NCI-H748 (cell line): ENCODE data around the gene L3HYPDH.

Experiments
- DNase-seq: peaks from one replicate; lab custom pipeline; 2025; ENCODE audit not compliant: unreplicated experiment; lab: John Stamatoyannopoulos, UW

The L3HYPDH gene

DNA sequence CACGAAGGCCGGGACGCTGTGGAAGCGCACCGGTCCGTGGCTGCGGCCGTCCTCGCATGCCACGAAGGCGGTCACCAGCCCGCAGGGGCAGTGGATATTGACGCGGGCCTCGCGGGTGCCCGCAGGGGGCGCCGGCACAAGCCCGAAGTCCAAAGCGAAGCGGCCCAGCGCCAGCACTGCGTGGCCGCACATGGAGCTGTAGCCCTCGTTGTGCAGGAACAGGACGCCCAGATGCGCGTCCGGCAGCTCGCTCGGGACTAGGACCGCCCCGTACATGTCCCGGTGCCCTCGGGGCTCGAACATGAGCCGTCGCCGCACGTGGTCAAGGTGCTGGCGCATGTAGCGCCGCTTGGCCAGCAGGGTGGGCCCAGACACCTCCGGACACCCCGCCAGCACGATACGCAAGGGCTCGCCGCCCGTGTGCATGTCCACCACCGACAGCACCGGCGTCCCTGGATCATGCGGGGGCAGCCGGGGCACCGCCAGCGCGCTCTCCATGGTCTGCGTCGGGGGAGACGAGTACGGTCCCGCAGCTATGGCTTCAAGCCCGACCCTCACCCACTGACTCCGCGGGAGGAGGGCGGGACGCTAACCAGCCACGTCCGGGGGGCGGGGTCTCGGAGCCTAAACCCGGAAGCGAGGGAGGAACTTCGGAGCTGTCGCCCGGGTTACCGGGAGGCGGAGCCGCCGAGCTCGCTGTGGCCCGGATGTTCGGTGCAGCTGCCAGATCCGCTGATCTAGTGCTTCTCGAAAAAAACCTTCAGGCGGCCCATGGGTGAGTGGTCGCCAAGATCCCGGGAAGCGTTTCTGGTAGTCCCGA, at the start of gene L3HYPDH, which contains the start of gene JKAMP:
Gene L3HYPDH (minus strand): TSS at position 590 of the 820 bp plus-strand sequence. CDS start 92 bp downstream, at position 498.
Gene JKAMP (plus strand): TSS at position 699 of the 820 bp plus-strand sequence. CDS start 73 bp downstream, at position 772.
- DNase-seq: peak; percentile 98

DNA sequence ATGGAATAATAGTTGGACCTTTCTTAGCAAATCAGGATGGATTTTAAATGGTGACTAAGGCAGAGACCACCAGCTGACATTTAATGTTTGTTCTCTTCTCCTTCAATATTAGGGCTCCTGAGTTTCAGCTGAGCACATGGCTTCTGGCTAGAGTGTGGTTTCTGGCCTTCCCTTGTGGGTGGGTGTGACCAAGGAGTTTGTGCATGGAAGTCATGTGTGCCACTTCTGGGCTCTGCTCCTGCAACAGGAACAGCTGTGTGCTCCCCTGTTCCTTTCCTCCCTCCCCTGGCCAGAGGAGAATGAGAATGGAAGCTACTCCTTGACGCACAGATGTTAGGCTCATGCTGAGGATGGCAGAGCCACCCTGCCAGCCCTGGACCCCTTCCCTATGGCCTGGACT, 48.2 kb upstream of the L3HYPDH start:
- DNase-seq: no peak

- no peak for DNase-seq
Measured at GRCh38 chr14:59530349-59530748, 46.1 kb upstream of the L3HYPDH start.

DNA sequence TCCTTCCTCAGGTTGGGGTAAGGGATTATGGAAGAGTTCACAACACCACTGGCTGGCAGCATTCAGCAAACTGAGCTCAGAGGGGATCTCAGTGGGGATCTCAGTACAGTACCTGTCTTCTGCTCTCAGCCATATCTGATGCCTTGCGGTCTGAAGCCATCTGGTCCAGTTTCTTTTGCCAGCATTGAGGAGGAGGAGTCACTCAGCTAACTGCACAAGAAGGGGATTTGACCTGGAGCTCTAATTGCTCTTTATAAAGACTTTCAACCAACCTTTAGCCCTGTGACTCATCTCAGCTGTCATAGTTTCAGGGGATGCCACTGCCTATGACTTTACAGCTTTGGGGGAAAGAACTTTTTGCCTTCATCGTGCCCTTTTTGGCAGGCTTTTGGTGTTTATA, 45.0 kb upstream of the L3HYPDH start:
- no peak for DNase-seq

DNA sequence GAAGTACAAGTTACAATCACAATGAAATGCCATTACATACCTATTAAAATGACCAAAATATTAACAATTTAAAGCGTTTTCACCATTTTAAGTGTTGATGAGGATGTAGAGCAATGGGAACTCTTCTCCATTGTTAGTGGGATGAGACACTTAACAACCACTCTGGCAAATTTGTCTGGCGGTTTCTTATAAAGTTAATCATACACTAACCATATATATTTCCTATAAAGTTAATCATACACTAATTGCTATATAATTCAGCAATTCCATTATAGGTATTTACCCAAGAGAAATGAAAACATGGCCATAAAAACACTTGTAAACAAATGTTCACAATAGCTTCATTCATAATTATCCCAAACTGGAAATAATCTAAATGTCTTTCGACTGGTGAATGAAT, 36.0 kb upstream of the L3HYPDH start:
- DNase-seq: no peak

DNA sequence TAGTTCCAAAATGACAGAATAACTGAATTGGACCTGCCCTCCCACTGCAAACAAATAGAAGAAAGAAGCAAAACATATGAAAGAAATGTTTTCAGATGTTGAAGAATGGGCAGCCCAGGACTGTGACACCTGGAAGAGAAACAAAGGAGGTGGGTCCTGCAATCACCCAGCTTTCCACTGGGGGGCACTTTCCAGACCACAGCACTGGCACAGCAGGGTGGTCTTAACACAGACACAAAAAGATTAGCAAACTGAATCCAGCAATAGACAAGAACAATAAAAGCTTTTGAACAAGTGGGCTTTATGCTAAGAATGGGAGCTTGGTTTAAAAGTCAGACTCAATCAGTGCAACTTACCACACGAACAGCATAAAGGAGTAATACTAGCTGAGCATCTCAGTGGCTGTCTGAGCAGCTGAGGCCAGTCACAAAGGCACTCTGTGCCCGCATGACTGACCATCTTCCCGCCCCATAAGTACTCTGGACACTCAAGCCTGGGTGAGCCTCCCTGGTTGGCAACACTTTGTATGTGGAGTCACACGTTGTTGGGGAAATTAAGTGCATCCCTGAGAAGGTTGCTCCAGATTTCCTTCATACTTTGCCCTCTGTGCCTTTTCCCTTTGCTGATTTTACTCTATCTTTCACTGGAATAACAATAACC, 27.8 kb upstream of the L3HYPDH start:
- DNase-seq: peak; percentile 67

DNA sequence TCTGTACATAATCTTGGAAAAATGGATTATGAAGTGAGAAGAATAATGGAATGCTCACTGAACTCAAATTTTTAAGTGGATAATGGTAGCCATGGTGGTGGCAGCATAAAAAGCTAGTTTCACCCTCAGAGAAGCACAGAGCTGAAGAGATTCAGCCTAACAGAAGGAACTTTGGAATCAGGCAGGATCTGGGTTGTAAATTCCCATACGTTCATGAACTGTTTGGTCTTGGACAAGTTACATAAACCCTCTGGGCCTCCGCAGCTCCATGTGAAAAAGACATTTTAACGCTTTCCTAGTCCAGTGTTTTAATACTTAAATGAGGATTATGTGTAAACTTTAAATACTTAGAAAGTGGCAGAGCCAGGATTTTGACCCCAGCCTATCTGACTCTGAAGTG, 26.8 kb upstream of the L3HYPDH start:
- DNase-seq: no peak

DNA sequence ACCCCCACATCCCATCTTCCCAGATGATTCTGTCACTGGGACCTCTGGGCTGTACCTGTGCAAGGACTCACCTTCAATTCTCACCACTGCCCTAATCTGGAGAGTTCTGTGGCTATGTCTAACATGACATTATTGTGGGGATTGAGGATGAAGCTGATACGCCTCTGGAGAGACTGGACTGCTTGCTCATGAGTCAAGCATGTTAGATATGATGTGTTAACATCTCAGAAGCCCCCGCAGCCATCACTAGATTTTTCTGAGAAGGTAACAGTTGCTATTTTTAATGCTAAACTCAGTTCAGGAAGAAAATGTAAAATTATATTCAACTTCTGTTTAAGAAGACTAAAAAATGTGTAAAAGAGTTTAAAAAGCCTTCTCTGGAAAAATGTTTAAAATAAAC, 25.8 kb upstream of the L3HYPDH start:
- DNase-seq: no peak

GRCh38 chr14:59509101-59509500, 24.9 kb upstream of the L3HYPDH start:
- DNase-seq: no peak

DNA sequence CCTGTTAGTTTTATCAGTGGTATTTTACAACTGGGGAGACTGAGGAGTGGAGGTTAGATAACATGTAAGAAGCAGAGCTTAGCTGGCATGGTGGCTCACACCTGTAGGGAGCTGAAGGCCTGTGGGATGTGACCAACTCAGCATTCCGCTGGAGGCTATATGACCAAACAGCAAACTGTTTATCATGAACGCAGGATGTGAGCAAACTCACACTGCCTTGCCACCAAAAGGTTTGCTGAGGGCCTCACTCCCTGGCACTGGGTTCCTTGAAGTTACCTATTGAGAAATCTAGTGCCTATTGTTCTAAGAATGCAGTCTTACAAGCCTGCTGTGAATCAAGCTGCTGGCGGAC, 23.5 kb upstream of the L3HYPDH start:
- DNase-seq: no peak

- peak; percentile 74 for DNase-seq
Measured at GRCh38 chr14:59507063-59507751, 23.0 kb upstream of the L3HYPDH start.

- DNase-seq: no peak
Measured at GRCh38 chr14:59503256-59503655, 19.0 kb upstream of the L3HYPDH start.

- no peak for DNase-seq
Measured at GRCh38 chr14:59500732-59501131, 16.5 kb upstream of the L3HYPDH start.

- DNase-seq: no peak
Measured at GRCh38 chr14:59492384-59492783, 8.2 kb upstream of the L3HYPDH start.

- no peak for DNase-seq
Measured at GRCh38 chr14:59490756-59491155, 6.5 kb upstream of the L3HYPDH start.

GRCh38 chr14:59484639-59485175, 499 bp upstream of the L3HYPDH start:
- no peak for DNase-seq

DNA sequence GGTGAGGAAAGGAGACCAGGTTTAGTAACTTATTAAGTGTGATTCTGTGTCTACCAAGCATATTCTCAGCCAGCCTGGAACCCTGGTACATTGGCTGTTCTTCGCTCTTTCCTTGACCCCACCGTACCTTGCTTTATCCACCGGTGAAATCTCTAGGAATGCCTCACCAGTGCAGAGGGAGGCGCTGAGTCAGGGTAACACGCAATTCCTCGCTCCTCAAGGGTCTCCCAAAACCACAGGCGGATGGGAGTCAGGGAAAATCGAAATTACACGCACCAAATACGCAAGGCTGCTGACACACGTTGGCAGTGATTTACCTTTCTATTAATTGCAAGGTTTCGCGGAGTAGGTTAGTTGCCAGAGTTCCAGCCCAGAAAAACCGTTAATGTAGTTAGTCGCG, 845 bp downstream of the L3HYPDH start:
- peak; percentile 38 for DNase-seq

DNA sequence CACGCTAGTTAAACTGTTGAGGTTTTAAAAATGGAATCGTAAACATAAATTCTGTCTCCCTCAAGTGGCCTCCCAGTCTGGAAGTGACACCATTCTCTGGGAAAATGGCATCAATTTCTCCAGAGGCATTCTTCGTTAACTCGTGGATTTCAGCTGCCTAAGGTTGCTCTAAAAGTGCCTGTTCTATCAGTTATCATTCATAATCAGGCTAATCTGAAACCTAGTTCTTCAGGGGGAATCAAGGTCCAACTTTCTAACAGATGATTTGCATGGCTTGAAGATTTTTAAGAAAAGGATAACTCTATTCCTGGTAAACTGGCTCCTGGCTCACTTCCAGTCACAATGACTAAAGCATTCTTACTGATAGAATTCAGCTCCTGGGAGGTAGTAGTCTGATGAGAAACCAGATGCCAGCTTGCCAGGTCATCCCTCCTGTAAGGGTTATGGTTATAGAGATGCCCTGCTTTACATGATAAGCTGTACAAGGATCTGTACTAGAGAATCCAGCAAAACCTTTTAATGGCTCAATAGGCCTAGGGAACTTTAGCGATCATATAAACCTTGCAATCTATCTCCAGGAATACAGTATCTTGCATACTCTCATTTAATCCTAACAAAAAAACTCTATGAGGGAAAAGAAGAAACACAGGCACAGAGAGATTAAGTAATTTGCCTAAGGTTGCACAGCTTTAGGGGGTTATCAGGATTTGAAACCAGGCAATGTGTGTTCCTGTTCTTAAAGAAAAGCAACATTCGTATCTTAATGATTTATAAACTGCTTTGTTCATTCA, 1.5 kb downstream of the L3HYPDH start:
- DNase-seq: no peak

DNA sequence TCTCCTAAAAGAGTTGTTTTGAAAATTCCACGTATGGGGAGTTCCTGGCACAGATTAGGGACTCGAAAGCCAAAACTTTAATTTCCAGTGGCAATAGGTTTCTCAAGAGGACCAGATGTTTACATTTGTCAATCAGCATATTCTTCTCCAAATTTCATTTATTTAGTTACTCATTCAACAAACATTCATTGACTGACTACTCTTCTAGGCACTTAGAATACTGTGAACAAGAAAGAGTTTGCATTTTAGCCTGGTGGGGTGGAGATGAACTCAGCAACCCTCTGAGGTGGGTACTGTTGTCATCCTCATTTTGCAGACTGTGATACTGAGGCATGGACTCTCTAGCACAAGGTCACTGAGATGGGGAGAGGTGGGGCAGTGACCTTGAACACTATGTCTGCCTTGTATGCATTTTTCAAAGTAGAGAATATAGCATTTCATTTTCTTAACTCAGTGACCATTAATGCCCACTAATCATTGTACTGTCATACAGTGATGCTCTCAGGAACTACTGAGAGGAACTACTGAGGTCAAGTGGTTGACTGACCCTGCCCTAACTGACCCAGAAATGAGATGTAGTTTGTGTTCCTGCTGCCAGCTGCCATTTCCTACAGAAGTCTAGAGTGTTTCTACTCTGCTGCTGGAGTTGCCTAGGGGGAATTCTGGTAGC, 2.2 kb downstream of the L3HYPDH start:
- no peak for DNase-seq

DNA sequence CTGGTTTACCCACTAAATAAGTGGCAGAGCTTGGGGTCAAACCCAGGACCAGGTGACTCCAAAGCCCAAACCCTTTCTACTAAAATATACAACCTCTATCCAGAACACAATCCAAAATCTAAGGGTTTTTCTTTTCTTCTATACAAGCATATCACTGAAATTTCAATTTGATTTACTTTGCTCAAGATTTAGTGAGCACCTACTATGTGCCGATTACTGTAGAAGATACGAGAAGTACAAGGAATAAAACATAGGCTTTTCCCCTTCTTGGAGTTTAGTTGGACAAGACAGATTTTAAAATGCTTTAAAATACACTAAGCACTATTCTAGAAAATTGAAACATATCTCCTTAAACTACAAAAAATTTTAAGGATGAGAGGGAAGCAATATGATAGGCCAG, 2.8 kb downstream of the L3HYPDH start:
- DNase-seq: no peak
